Measurements from ENCODE around the gene C12orf57.

Gene C12orf57

DNA sequence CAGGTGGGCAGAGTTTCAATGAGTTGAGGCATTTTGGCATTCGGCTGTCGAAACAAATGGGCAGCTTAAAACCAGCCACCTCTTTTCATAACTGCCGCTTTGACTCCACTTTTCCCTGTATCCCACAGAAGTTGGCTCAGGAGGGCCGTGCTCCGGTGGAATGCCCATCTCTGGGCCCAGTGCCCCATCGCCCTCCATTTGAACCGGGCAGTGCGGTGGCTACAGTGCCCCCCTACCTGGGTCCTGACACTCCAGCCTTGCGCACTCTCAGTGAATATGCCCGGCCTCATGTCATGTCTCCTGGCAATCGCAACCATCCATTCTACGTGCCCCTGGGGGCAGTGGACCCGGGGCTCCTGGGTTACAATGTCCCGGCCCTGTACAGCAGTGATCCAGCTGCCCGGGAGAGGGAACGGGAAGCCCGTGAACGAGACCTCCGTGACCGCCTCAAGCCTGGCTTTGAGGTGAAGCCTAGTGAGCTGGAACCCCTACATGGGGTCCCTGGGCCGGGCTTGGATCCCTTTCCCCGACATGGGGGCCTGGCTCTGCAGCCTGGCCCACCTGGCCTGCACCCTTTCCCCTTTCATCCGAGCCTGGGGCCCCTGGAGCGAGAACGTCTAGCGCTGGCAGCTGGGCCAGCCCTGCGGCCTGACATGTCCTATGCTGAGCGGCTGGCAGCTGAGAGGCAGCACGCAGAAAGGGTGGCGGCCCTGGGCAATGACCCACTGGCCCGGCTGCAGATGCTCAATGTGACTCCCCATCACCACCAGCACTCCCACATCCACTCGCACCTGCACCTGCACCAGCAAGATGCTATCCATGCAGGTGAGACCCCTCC, 5.2 kb upstream of the C12orf57 start:
- no peak for TF ChIP-seq HDGF (IDR thresholded peaks at IDR 0.05; ENCODE audit: borderline replicate concordance)
- no peak for TF ChIP-seq PKNOX1 (IDR thresholded peaks at IDR 0.05)
- no peak for TF ChIP-seq ELF4 (IDR thresholded peaks at IDR 0.05)
- TF ChIP-seq SUZ12 (IDR thresholded peaks at IDR 0.05) = no peak
- TF ChIP-seq LEF1 (IDR thresholded peaks at IDR 0.05; ENCODE audit: borderline replicate concordance) = no peak
- TF ChIP-seq TARDBP (IDR thresholded peaks at IDR 0.05) = no peak
- TF ChIP-seq BHLHE40 (IDR thresholded peaks at IDR 0.05; ENCODE audit: borderline replicate concordance) = no peak
- TF ChIP-seq L3MBTL2 (conservative IDR thresholded peaks at IDR 0.05) = no peak
- TF ChIP-seq FOXK2 (IDR thresholded peaks at IDR 0.05) = no peak
- POLR2A ChIA-PET = interaction anchor here (0.9 to 8.1 kb wide), 18 partner anchors 10 to 111 kb away, joined by 3 to 95 read pairs (median 4); partner anchors contain the start of genes ATN1, CDCA3, LPCAT3 and SPSB2
- no peak for DNase-seq (ENCODE audit: extremely low spot score)
- CTCF ChIA-PET = interaction anchor here (0.5 to 1.4 kb wide), 7 partner anchors 10 to 69 kb away, joined by 3 to 15 read pairs (median 4); no protein-coding TSS in a partner anchor

- CTCF ChIA-PET = interaction anchor here (0.5 to 1.6 kb wide), 3 partner anchors 13 to 19 kb away, joined by 3 to 4 read pairs (median 4); no protein-coding TSS in a partner anchor
- no peak for TF ChIP-seq NFRKB (IDR thresholded peaks at IDR 0.05)
- TF ChIP-seq FOXM1 (IDR thresholded peaks at IDR 0.05; ENCODE audit: borderline replicate concordance) = no peak
- no peak for TF ChIP-seq TARDBP (IDR thresholded peaks at IDR 0.05)
- no peak for DNase-seq (ENCODE audit: extremely low spot score)
- POLR2A ChIA-PET = interaction anchor here (1.1 to 8.1 kb wide), 4 partner anchors 15 to 70 kb away, joined by 4 to 95 read pairs (median 14); no protein-coding TSS in a partner anchor
Observed at GRCh38 chr12:6939191-6939540, 4.7 kb upstream of the C12orf57 start.

DNA sequence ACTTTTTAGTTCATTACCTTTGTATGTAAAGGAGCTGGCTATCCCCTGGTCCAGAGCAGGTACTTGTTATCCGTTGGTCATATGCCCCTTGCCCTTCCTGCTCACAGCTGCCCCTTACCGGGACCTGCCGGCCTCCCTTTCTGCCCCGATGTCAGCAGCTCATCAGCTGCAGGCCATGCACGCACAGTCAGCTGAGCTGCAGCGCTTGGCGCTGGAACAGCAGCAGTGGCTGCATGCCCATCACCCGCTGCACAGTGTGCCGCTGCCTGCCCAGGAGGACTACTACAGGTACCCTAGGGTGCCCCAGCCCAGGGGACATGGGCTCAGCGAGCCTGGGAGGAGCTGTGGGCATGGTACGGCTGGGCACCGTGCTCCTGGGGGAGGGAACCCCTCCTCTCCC, 2.6 kb upstream of the C12orf57 start:
- ChIA-PET POLR2A (interaction anchor here (1.0 to 8.1 kb wide), 3 partner anchors 8 to 17 kb away, joined by 4 to 95 read pairs (median 4); no protein-coding TSS in a partner anchor), CTCF (interaction anchor here (1.1 kb wide), 1 partner anchor 17 kb away, joined by 4 read pairs; no protein-coding TSS in a partner anchor)
- TF ChIP-seq TARDBP (IDR thresholded peaks at IDR 0.05) = no peak
- no peak for TF ChIP-seq NFRKB (IDR thresholded peaks at IDR 0.05)
- TF ChIP-seq SUZ12 (IDR thresholded peaks at IDR 0.05) = no peak
- TF ChIP-seq L3MBTL2 (conservative IDR thresholded peaks at IDR 0.05) = no peak
- TF ChIP-seq FOXK2 (IDR thresholded peaks at IDR 0.05) = no peak
- no peak for TF ChIP-seq LEF1 (IDR thresholded peaks at IDR 0.05; ENCODE audit: borderline replicate concordance)
- no peak for TF ChIP-seq FOXM1 (IDR thresholded peaks at IDR 0.05; ENCODE audit: borderline replicate concordance)
- TF ChIP-seq ELF4 (IDR thresholded peaks at IDR 0.05) = no peak
- TF ChIP-seq HDGF (IDR thresholded peaks at IDR 0.05; ENCODE audit: borderline replicate concordance) = no peak
- no peak for TF ChIP-seq CTBP1 (IDR thresholded peaks at IDR 0.05; ENCODE audit: borderline replicate concordance)
- no peak for TF ChIP-seq BHLHE40 (IDR thresholded peaks at IDR 0.05; ENCODE audit: borderline replicate concordance)
- TF ChIP-seq ZNF384 (IDR thresholded peaks at IDR 0.05) = no peak
- TF ChIP-seq FOXA1 (IDR thresholded peaks at IDR 0.05) = no peak
- no peak for TF ChIP-seq PKNOX1 (IDR thresholded peaks at IDR 0.05)
- no peak for TF ChIP-seq ARNT (IDR thresholded peaks at IDR 0.05)
- no peak for TF ChIP-seq SP1 (IDR thresholded peaks at IDR 0.05)
- no peak for DNase-seq (ENCODE audit: extremely low spot score)

DNA sequence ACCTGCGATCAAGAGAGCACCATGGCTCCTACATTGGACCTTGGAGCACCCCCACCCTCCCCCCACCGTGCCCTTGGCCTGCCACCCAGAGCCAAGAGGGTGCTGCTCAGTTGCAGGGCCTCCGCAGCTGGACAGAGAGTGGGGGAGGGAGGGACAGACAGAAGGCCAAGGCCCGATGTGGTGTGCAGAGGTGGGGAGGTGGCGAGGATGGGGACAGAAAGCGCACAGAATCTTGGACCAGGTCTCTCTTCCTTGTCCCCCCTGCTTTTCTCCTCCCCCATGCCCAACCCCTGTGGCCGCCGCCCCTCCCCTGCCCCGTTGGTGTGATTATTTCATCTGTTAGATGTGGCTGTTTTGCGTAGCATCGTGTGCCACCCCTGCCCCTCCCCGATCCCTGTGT, 2.0 kb upstream of the C12orf57 start:
- ChIA-PET POLR2A (interaction anchor here (8.1 to 8.4 kb wide), 2 partner anchors 17 to 19 kb away, joined by 95 to 450 read pairs; no protein-coding TSS in a partner anchor), CTCF (no interaction called here)
- TF ChIP-seq ELF4 (IDR thresholded peaks at IDR 0.05) (no peak), ZNF384 (IDR thresholded peaks at IDR 0.05) (no peak), BHLHE40 (IDR thresholded peaks at IDR 0.05; ENCODE audit: borderline replicate concordance) (no peak), FOXK2 (IDR thresholded peaks at IDR 0.05) (no peak), ARNT (IDR thresholded peaks at IDR 0.05) (no peak), CTBP1 (IDR thresholded peaks at IDR 0.05; ENCODE audit: borderline replicate concordance) (no peak), FOXA1 (IDR thresholded peaks at IDR 0.05) (no peak), SUZ12 (IDR thresholded peaks at IDR 0.05) (no peak), HDGF (IDR thresholded peaks at IDR 0.05; ENCODE audit: borderline replicate concordance) (no peak), L3MBTL2 (conservative IDR thresholded peaks at IDR 0.05) (no peak), NFRKB (IDR thresholded peaks at IDR 0.05) (no peak), TARDBP (IDR thresholded peaks at IDR 0.05) (no peak), FOXM1 (IDR thresholded peaks at IDR 0.05; ENCODE audit: borderline replicate concordance) (no peak), SP1 (IDR thresholded peaks at IDR 0.05) (no peak), PKNOX1 (IDR thresholded peaks at IDR 0.05) (no peak), LEF1 (IDR thresholded peaks at IDR 0.05; ENCODE audit: borderline replicate concordance) (no peak)
- DNase-seq (ENCODE audit: extremely low spot score) = no peak

- ChIA-PET POLR2A (interaction anchor here (2.9 to 8.4 kb wide), 5 partner anchors 8 to 74 kb away, joined by 42 to 450 read pairs (median 59); partner anchors contain the start of genes SPSB2 and TPI1), CTCF (no interaction called here)
- TF ChIP-seq FOXM1 (IDR thresholded peaks at IDR 0.05; ENCODE audit: borderline replicate concordance) (no peak), NFRKB (IDR thresholded peaks at IDR 0.05) (no peak), PKNOX1 (IDR thresholded peaks at IDR 0.05) (no peak), HDGF (IDR thresholded peaks at IDR 0.05; ENCODE audit: borderline replicate concordance) (no peak), LEF1 (IDR thresholded peaks at IDR 0.05; ENCODE audit: borderline replicate concordance) (no peak), FOXK2 (IDR thresholded peaks at IDR 0.05) (no peak), TARDBP (IDR thresholded peaks at IDR 0.05) (no peak), ZNF384 (IDR thresholded peaks at IDR 0.05) (no peak), SP1 (IDR thresholded peaks at IDR 0.05) (no peak), SUZ12 (IDR thresholded peaks at IDR 0.05) (no peak), CTBP1 (IDR thresholded peaks at IDR 0.05; ENCODE audit: borderline replicate concordance) (no peak), L3MBTL2 (conservative IDR thresholded peaks at IDR 0.05) (no peak), BHLHE40 (IDR thresholded peaks at IDR 0.05; ENCODE audit: borderline replicate concordance) (no peak), FOXA1 (IDR thresholded peaks at IDR 0.05) (no peak), ELF4 (IDR thresholded peaks at IDR 0.05) (no peak), ARNT (IDR thresholded peaks at IDR 0.05) (no peak)
- DNase-seq (ENCODE audit: extremely low spot score) = no peak
Observed at GRCh38 chr12:6942331-6942665, 1.5 kb upstream of the C12orf57 start.

All from HEK293T (cell line).